ENCODE measurements around the gene POLG.

The POLG gene

GRCh38 chr15:89334510-89335297 lies at the start of gene POLG:
TSS of gene POLG (minus strand) at chr15:89334824. CDS start at chr15:89333754, 1,070 bp downstream.
- DNase-seq = peak; percentile 98

- no peak for DNase-seq
These were observed 49.6 kb upstream of the POLG start for GRCh38 chr15:89384176-89384604.

- DNase-seq = no peak
These were observed 48.9 kb upstream of the POLG start for GRCh38 chr15:89383365-89384175.

GRCh38 chr15:89381888-89382686 lies 47.5 kb upstream of the POLG start:
- no peak for DNase-seq

- DNase-seq = no peak
These were observed 46.7 kb upstream of the POLG start for GRCh38 chr15:89381331-89381730.

- DNase-seq = no peak
These were observed 45.2 kb upstream of the POLG start for GRCh38 chr15:89379818-89380217.

GRCh38 chr15:89379251-89379695 lies 44.6 kb upstream of the POLG start:
- no peak for DNase-seq

GRCh38 chr15:89378296-89379151 lies 43.9 kb upstream of the POLG start:
- DNase-seq = no peak

- no peak for DNase-seq
These were observed 43.2 kb upstream of the POLG start for GRCh38 chr15:89377842-89378295.

GRCh38 chr15:89377024-89377841 lies 42.6 kb upstream of the POLG start:
- no peak for DNase-seq

GRCh38 chr15:89376388-89376787 lies 41.8 kb upstream of the POLG start:
- no peak for DNase-seq

GRCh38 chr15:89375093-89376005 lies 40.7 kb upstream of the POLG start:
- no peak for DNase-seq

GRCh38 chr15:89374086-89374981 lies 39.7 kb upstream of the POLG start:
- no peak for DNase-seq

- no peak for DNase-seq
These were observed 37.7 kb upstream of the POLG start for GRCh38 chr15:89372069-89372935.

- DNase-seq = no peak
These were observed 36.8 kb upstream of the POLG start for GRCh38 chr15:89371228-89372044.

GRCh38 chr15:89370978-89371227 lies 36.3 kb upstream of the POLG start:
- DNase-seq = no peak

Measured in stimulated activated CD4-positive, alpha-beta T cell treated with anti-CD3 and anti-CD28 coated beads, Interleukin-15, amount 100 ng/mL, for 24 hours (primary cell).